Measurements from ENCODE around the gene VGLL4. TPM values are rescaled to one million over a fixed set of nuclear protein-coding genes. Genes with fewer than 3 reads are reported as not detected.
"Not testable (repeated sequence)": the region's sequence is repeated elsewhere in the genome, so short reads cannot be mapped to it uniquely, and the experiment has no call there.

VGLL4 gene
- total RNA-seq, 5 donors from 2014 or later (not counting 1 experiment from before 2014, with no cell fraction given): 24.7 to 33.4 (median 28.4) TPM

DNA sequence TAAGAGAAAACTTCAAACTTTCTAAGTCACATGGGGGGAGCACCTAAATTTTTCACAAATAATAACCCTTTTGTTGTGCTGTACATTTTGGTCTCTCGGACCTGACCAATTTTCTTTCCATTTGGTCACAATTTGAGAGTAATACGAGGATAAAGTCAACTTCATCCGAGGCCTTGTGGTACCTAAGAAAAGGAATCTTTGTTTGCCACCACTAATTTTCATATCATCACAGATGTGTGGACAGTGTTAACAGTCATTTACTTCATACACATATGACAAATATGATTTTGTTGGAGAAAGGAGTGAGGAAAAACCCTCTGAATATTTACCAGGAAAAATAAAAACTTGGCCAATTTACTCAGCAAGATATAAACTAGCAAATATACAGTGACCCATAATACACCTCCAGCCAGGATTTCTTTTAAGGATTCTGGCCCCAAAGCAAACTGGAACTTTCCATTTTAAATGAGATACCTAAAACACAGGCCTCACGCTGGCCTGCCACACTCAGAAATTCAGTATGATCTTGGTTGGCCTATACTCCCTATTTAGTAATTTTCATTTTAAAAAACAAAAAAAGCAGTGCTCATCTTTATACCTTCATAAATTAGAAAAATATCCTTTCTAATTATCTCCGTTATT lies 40.7 kb downstream of the VGLL4 start:
- no CpG with 5 or more reads among the region's 5 CpGs for WGBS (ENCODE audit: insufficient coverage)
- Mint-ChIP-seq H3K4me1 (peaks cover 34 to 54% (median 42%) of the 10 kb centered on the region in 3 donors), H3K4me3 (no peak overlapping the region), H3K27ac (peak overlapping the region in 1 of 2 donors; percentile 36), H3K36me3 (peaks cover 41% of the 10 kb centered on the region), H3K9me3 (no peaks in the 10 kb centered on the region), H3K27me3 (no peaks in the 10 kb centered on the region)
- H3K4me1 ChIP-seq (ENCODE audit: control insufficient read depth in 1 of 2, extremely low read depth in 1 of 2, insufficient read depth in 2 of 2, low read length in 2 of 2): peaks cover 0 to 5% of the 10 kb centered on the region in 2 experiments
- ATAC-seq (replicated peaks in 1 of 4): no peak
- H3K4me3 ChIP-seq (ENCODE audit: control insufficient read depth in 1 of 2, extremely low read depth in 1 of 2, low read length in 1 of 2): no peak overlapping the region
- H3K27me3 ChIP-seq (replicated peaks in 1 of 2; ENCODE audit: control insufficient read depth in 2 of 2, extremely low read depth in 1 of 2, insufficient read depth in 2 of 2, low read length in 1 of 2): no peaks in the 10 kb centered on the region
- CTCF ChIA-PET: no interaction called here
- peaks cover 11 to 26% of the 10 kb centered on the region in 2 donors for H3K36me3 ChIP-seq (ENCODE audit: control insufficient read depth in 2 of 2, extremely low read depth in 1 of 2, insufficient read depth in 1 of 2, low read length in 1 of 2)
- H3K9me3 ChIP-seq: no peaks in the 10 kb centered on the region
- POLR2A ChIA-PET: interaction anchor here in 1 of 2 donors (0.6 kb wide), 1 partner anchor 20 kb away, joined by 4 read pairs; no protein-coding TSS in a partner anchor
- no peak for DNase-seq
- no peak overlapping the region for H3K27ac ChIP-seq (ENCODE audit: low read length)

DNA sequence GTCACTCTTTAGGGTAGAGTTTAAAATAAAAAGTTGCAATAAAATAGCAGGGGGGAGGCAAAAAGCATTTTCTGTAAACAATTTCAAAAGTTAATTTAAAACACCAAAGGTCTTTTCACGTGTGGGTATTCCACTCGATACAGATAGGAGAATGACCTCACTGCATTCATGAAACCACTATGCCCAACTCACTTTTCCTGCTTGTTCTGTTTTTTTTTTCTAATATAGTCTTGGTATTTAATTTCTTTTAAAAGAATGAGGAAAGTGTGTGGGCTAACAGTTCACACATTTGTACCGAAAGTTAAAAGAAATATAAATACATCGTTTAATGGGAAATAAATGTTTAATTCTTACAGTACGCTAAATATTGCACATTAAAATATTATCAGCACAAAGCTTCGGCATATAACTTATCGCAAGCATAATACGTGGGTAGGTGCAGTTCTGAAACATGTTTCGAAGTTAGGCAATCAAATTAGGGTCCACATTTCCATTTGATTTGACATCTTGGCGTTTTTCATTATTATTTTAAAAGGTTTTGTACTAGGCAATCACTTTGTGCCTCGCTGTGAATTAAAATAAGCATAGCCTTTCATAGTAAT lies 41.4 kb downstream of the VGLL4 start:
- Histone ChIP-seq H3K4me3 (ENCODE audit: control insufficient read depth in 1 of 2, extremely low read depth in 1 of 2, low read length in 1 of 2) (no peak overlapping the region), H3K4me1 (ENCODE audit: control insufficient read depth in 1 of 2, extremely low read depth in 1 of 2, insufficient read depth in 2 of 2, low read length in 2 of 2) (peaks cover 0 to 2% of the 10 kb centered on the region in 2 experiments), H3K27me3 (replicated peaks in 1 of 2; ENCODE audit: control insufficient read depth in 2 of 2, extremely low read depth in 1 of 2, insufficient read depth in 2 of 2, low read length in 1 of 2) (no peaks in the 10 kb centered on the region), H3K36me3 (ENCODE audit: control insufficient read depth in 2 of 2, extremely low read depth in 1 of 2, insufficient read depth in 1 of 2, low read length in 1 of 2) (peaks cover 11 to 26% of the 10 kb centered on the region in 2 donors), H3K9me3 (no peaks in the 10 kb centered on the region), H3K27ac (ENCODE audit: low read length) (no peak overlapping the region)
- no peak overlapping the region for H3K4me3 Mint-ChIP-seq
- DNase-seq (no peak), ATAC-seq (replicated peaks in 1 of 4) (no peak)
- CTCF ChIA-PET: no interaction called here
- WGBS (ENCODE audit: insufficient coverage): 100% methylated on average over 2 of the region's 11 CpGs
- peaks cover 30 to 51% (median 36%) of the 10 kb centered on the region in 3 donors for H3K4me1 Mint-ChIP-seq
- H3K27ac Mint-ChIP-seq: peak overlapping the region in 1 of 2 donors; percentile 31
- H3K9me3 Mint-ChIP-seq: no peaks in the 10 kb centered on the region
- peaks cover 46% of the 10 kb centered on the region for H3K36me3 Mint-ChIP-seq
- POLR2A ChIA-PET: no interaction called here
- H3K27me3 Mint-ChIP-seq: no peaks in the 10 kb centered on the region

DNA sequence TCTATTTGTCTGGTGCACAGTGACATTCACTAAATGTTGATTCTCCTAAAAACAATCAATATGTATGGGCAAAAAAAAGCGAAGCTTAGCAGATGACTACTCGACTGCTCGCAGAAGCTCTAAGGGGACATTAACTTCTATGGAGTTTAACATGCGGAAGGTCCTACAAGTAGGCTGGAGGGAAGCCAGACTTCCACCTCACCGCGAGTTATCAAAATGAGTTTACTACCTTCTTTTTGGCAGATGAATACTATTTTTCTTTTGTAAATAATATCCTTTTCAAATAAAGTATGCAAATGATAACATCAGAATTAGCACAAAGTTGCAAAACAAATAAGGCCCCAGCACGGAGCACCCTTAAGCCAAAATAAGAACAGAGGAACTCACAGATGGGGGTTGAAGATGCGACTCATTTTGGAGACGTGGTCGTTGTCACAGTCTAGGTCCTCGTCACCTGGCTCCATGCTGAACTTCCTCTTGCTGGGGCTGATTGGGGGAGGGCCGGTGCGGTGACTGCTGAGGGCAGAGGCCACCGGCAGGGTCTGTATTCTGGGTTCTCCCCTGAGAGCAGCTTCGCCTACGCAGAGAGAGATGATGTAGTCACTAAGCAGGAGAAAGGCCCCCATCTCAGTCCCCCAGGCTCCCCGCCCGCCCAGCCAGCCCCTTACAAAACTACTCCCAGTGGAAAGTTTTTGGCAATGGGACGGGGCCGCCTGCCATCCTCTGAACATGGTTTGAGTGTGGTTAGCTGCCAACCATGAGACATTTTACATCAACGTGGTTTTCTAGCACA lies 42.1 kb downstream of the VGLL4 start:
- ATAC-seq (replicated peaks in 1 of 4): peak in 1 of 4 experiments; percentile 54
- POLR2A ChIA-PET: no interaction called here
- H3K4me3 Mint-ChIP-seq: no peak overlapping the region
- H3K4me1 ChIP-seq (ENCODE audit: control insufficient read depth in 1 of 2, extremely low read depth in 1 of 2, insufficient read depth in 2 of 2, low read length in 2 of 2): peaks cover 0 to 2% of the 10 kb centered on the region in 2 experiments
- peaks cover 46% of the 10 kb centered on the region for H3K36me3 Mint-ChIP-seq
- 40% methylated on average over 2 of the region's 21 CpGs for WGBS (ENCODE audit: insufficient coverage)
- H3K27ac ChIP-seq (ENCODE audit: low read length): no peak overlapping the region
- CTCF ChIA-PET: no interaction called here
- peaks cover 11 to 26% of the 10 kb centered on the region in 2 donors for H3K36me3 ChIP-seq (ENCODE audit: control insufficient read depth in 2 of 2, extremely low read depth in 1 of 2, insufficient read depth in 1 of 2, low read length in 1 of 2)
- no peaks in the 10 kb centered on the region for H3K27me3 ChIP-seq (replicated peaks in 1 of 2; ENCODE audit: control insufficient read depth in 2 of 2, extremely low read depth in 1 of 2, insufficient read depth in 2 of 2, low read length in 1 of 2)
- H3K4me3 ChIP-seq (ENCODE audit: control insufficient read depth in 1 of 2, extremely low read depth in 1 of 2, low read length in 1 of 2): no peak overlapping the region
- H3K4me1 Mint-ChIP-seq: peaks cover 26 to 46% (median 31%) of the 10 kb centered on the region in 3 donors
- H3K27ac Mint-ChIP-seq: peak overlapping the region in 1 of 2 donors; percentile 55
- no peaks in the 10 kb centered on the region for H3K9me3 ChIP-seq
- peak in 2 of 35 experiments; percentile 6 to 26 for DNase-seq
- no peaks in the 10 kb centered on the region for H3K27me3 Mint-ChIP-seq
- no peaks in the 10 kb centered on the region for H3K9me3 Mint-ChIP-seq

DNA sequence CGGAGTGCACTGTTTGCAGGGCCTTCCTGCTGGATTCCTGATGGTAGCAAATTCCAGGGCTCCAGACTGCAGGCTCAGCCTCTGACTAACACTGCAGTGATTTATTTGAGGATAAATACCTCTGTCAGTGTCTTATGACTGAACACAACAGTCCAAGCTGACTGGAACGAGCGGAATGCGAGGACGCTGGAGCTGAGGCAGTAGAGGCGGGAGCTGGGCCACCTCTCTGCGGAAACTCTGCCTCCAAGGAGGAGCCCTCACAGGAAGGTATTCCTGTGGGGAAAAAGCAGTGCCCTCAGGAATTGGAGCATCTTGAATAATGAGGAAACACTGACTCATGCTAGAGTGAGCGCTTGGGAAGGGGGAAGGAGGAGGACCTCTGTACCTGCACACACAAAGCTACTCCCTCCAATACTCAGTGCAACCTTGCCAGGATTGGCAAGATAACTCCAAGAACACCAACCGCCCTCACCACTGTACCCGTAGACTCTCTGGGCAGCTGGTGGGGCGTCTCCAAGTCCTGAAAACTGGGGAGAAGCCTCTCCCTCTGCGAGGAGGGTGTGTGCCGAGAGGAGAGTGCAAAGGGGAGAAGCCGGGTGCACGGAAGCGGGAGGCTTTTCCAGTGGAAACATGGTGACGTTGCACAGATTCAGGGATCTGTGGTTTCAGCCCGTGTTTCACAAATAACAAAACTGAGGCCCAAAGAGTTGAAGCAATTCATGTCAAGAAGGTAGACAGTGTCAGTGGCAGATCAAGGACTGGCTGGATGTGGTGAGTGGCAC lies 43.0 kb downstream of the VGLL4 start:
- DNase-seq (no peak), ATAC-seq (replicated peaks in 1 of 4) (no peak)
- no peak overlapping the region for H3K27ac Mint-ChIP-seq
- Histone ChIP-seq H3K27me3 (replicated peaks in 1 of 2; ENCODE audit: control insufficient read depth in 2 of 2, extremely low read depth in 1 of 2, insufficient read depth in 2 of 2, low read length in 1 of 2) (no peaks in the 10 kb centered on the region), H3K9me3 (no peaks in the 10 kb centered on the region), H3K4me3 (ENCODE audit: control insufficient read depth in 1 of 2, extremely low read depth in 1 of 2, low read length in 1 of 2) (no peak overlapping the region), H3K36me3 (ENCODE audit: control insufficient read depth in 2 of 2, extremely low read depth in 1 of 2, insufficient read depth in 1 of 2, low read length in 1 of 2) (peaks cover 8 to 26% of the 10 kb centered on the region in 2 donors), H3K4me1 (ENCODE audit: control insufficient read depth in 1 of 2, extremely low read depth in 1 of 2, insufficient read depth in 2 of 2, low read length in 2 of 2) (peaks cover 0 to 2% of the 10 kb centered on the region in 2 experiments), H3K27ac (ENCODE audit: low read length) (no peak overlapping the region)
- H3K4me3 Mint-ChIP-seq: no peak overlapping the region
- H3K27me3 Mint-ChIP-seq: no peaks in the 10 kb centered on the region
- peaks cover 48% of the 10 kb centered on the region for H3K36me3 Mint-ChIP-seq
- WGBS (ENCODE audit: insufficient coverage): 97% methylated on average over 16 of the region's 18 CpGs
- POLR2A ChIA-PET: no interaction called here
- H3K9me3 Mint-ChIP-seq: no peaks in the 10 kb centered on the region
- CTCF ChIA-PET: interaction anchor here in 1 of 2 donors (0.7 kb wide), 1 partner anchor 1118 kb away, joined by 5 read pairs; no protein-coding TSS in a partner anchor
- H3K4me1 Mint-ChIP-seq: peaks cover 23 to 37% (median 30%) of the 10 kb centered on the region in 3 donors

DNA sequence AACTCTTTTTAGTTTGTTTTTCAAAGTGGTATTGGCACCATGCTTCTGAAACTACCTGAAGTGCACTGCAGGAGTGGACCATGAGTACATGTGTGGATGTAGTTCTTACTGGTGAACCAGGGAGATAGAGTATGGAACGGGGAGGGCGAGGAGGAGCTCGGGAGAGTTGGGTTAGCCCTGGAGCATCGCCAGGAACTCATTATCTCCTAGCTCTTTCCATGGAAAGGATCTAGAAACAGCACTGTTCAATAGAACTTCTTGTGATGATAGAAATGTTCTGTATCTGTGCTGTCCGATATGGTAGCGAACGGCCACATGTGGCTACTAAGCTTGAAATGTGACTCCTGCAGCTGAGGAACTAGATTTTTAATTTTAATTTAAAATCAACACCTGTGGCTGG lies 47.3 kb downstream of the VGLL4 start:
- ChIA-PET POLR2A (no interaction called here), CTCF (interaction anchor here in 1 of 2 donors (0.5 kb wide), 1 partner anchor 199 kb away, joined by 5 read pairs; no protein-coding TSS in a partner anchor)
- no peak for DNase-seq
- Mint-ChIP-seq H3K4me3 (no peak overlapping the region), H3K9me3 (no peaks in the 10 kb centered on the region), H3K4me1 (peaks cover 34 to 40% (median 35%) of the 10 kb centered on the region in 3 donors), H3K36me3 (peaks cover 65% of the 10 kb centered on the region), H3K27me3 (no peaks in the 10 kb centered on the region), H3K27ac (no peak overlapping the region)
- Histone ChIP-seq H3K4me3 (ENCODE audit: control insufficient read depth in 1 of 2, extremely low read depth in 1 of 2, low read length in 1 of 2) (no peak overlapping the region), H3K4me1 (ENCODE audit: control insufficient read depth in 1 of 2, extremely low read depth in 1 of 2, insufficient read depth in 2 of 2, low read length in 2 of 2) (peaks cover 3% of the 10 kb centered on the region in 2 experiments), H3K27me3 (replicated peaks in 1 of 2; ENCODE audit: control insufficient read depth in 2 of 2, extremely low read depth in 1 of 2, insufficient read depth in 2 of 2, low read length in 1 of 2) (no peaks in the 10 kb centered on the region), H3K36me3 (ENCODE audit: control insufficient read depth in 2 of 2, extremely low read depth in 1 of 2, insufficient read depth in 1 of 2, low read length in 1 of 2) (peaks cover 10 to 24% of the 10 kb centered on the region in 2 donors), H3K27ac (ENCODE audit: low read length) (no peak overlapping the region), H3K9me3 (no peaks in the 10 kb centered on the region)
- ATAC-seq (replicated peaks in 1 of 4): no peak
- no CpG with 5 or more reads among the region's 7 CpGs for WGBS (ENCODE audit: insufficient coverage)

DNA sequence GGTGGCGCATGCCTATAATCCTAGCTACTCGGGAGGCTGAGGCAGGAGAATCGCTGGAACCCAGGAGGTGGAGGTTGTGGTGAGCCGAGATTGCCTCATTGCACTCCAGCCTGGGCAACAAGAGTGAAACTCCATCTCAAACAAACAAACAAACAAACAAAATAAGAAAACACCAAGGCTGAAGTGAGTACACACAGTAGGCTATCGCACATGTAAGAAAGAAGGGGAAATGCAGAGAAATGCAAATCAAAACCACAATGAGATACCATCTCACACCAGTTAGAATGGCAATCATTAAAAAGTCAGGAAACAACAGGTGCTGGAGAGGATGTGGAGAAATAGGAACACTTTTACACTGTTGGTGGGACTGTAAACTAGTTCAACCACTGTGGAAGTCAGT lies 48.7 kb downstream of the VGLL4 start:
- H3K27ac ChIP-seq (ENCODE audit: low read length); H3K4me3 ChIP-seq (ENCODE audit: control insufficient read depth in 1 of 2, extremely low read depth in 1 of 2, low read length in 1 of 2); POLR2A ChIA-PET; ATAC-seq (replicated peaks in 1 of 4); H3K4me1 ChIP-seq (ENCODE audit: control insufficient read depth in 1 of 2, extremely low read depth in 1 of 2, insufficient read depth in 2 of 2, low read length in 2 of 2); H3K27ac Mint-ChIP-seq; H3K9me3 Mint-ChIP-seq; H3K4me3 Mint-ChIP-seq; DNase-seq; H3K27me3 ChIP-seq (replicated peaks in 1 of 2; ENCODE audit: control insufficient read depth in 2 of 2, extremely low read depth in 1 of 2, insufficient read depth in 2 of 2, low read length in 1 of 2); CTCF ChIA-PET; H3K27me3 Mint-ChIP-seq; H3K9me3 ChIP-seq: not testable (repeated sequence)
- H3K36me3 ChIP-seq (ENCODE audit: control insufficient read depth in 2 of 2, extremely low read depth in 1 of 2, insufficient read depth in 1 of 2, low read length in 1 of 2): peaks cover 7 to 10% of the 10 kb centered on the region in 2 donors
- H3K36me3 Mint-ChIP-seq: peaks cover 60% of the 10 kb centered on the region
- H3K4me1 Mint-ChIP-seq: peaks cover 42 to 48% (median 47%) of the 10 kb centered on the region in 3 donors
- no CpG with 5 or more reads among the region's 5 CpGs for WGBS (ENCODE audit: insufficient coverage)
